ENCODE data around the gene HOXA3. TPM values are rescaled to one million over a fixed set of nuclear protein-coding genes. Genes with fewer than 3 reads are reported as not detected.
A peak's percentile ranks its signal among the peaks of the same experiment; 100 is the strongest.

The HOXA3 gene
- total RNA-seq, 1 donor from 2014 or later, result 3.9 TPM

DNA sequence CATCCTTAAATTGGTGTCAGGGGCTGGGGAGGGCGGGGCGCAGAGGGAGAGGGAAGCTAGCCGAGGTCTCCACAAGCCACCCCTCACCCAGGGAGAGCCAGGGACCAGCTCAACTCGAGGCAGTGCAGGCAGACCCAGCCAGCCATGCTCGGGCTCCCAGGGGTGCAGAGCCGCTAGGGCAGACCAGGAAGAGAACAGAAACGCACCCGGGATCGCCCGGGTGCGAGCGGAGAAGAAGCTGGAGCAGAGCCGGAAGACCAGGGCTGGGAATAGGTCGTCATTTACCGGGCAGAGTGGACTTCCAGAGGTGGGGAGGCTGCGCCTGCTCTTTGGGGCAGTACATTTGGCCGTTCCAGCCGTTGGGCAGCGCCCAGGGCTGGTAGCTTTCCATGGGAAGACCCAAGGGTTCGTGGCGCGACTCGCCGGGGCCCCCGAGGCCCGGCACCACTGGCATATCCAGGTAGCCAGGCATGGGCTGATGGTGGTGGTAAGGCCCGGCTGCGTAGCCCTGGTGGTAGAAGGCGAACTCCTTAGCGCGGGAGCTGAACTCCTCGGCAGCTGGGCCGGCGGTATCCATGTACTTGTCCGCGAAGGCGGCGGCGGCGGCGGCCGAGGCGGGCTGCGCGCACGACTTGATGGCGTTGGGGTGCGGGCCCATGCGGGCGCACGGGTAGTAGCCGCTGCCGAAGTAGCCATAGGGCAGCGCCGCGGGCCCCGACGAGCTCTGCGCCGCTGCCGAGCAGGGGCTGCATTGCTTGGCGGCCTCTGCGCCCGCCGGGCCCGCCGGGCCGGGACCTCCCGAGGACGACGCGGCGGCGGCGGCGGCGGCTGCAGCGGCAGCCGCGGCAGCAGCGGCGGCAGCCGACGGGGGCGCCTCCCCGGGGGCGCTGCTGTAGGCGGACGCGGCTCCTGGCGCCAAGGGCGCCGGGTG, 46.8 kb upstream of the HOXA3 start:
- TF ChIP-seq CTCF (IDR thresholded peaks at IDR 0.05), result no peak
- TF ChIP-seq POLR2AphosphoS5 (IDR thresholded peaks at IDR 0.05; ENCODE audit: insufficient read depth in 1 of 2, low read depth in 1 of 2), result peak in 1 of 2 donors; percentile 41
- Histone ChIP-seq H3K27me3 (peaks cover 11% of the 10 kb centered on the region), H3K4me3 (peak overlapping the region; percentile 88 to 91), H3K36me3 (no peaks in the 10 kb centered on the region), H3K27ac (peak overlapping the region; percentile 99), H3K9me3 (no peaks in the 10 kb centered on the region), H3K4me1 (peaks cover 29% of the 10 kb centered on the region)
- DNase-seq (ENCODE audit: extremely low spot score in 2 of 2), result peak in 1 of 2 donors; percentile 86
- intact Hi-C loops (cut with DNase I), result loop anchor here (10.0 kb wide), 1 partner anchor 576 kb away; no protein-coding TSS in a partner anchor

DNA sequence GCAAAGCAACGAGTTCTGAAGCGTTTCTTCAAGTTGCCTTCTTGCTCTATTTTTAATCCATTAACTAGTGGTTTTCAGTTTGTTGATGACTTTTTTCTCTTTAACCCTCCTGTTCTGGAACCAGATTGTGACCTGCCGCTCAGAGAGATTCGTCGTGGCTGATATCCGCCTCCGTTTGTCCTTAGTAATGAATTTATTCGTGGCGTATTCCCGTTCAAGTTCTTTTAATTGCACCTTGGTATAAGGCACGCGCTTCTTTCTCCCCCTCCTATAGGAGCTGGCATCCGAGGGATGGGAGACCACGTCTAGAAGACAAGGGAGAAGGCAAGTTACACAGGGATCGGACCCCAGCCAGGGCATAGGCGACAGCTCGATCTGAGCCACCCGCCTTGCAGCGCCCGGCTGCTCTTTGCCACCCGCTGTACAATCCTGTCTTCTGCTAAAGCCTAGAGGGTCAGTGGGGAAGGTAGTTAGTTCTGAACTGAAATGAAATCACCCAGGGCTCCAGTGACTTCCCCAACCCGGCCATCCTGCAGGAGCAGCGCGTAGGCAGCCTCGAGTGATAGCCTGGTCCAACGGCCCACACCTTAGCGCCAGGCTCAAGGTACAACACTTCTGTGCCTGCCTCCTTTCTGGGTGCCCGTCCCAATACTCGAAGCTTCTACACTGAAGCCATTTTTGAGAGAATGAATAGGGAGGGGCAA, 45.9 kb upstream of the HOXA3 start:
- no peaks in the 10 kb centered on the region for H3K36me3 ChIP-seq
- peaks cover 11% of the 10 kb centered on the region for H3K27me3 ChIP-seq
- peaks cover 23% of the 10 kb centered on the region for H3K4me1 ChIP-seq
- TF ChIP-seq POLR2A (IDR thresholded peaks at IDR 0.05) (no peak), POLR2AphosphoS5 (IDR thresholded peaks at IDR 0.05; ENCODE audit: insufficient read depth in 1 of 2, low read depth in 1 of 2) (peak in 1 of 2 donors; percentile 26)
- H3K4me3 ChIP-seq, result peak overlapping the region; percentile 88 to 91
- no peak for DNase-seq (ENCODE audit: extremely low spot score in 2 of 2)
- no peaks in the 10 kb centered on the region for H3K9me3 ChIP-seq
- H3K27ac ChIP-seq, result peak overlapping the region; percentile 99
- intact Hi-C loops (cut with DNase I), result loop anchor here (10.0 kb wide), 1 partner anchor 577 kb away; no protein-coding TSS in a partner anchor

DNA sequence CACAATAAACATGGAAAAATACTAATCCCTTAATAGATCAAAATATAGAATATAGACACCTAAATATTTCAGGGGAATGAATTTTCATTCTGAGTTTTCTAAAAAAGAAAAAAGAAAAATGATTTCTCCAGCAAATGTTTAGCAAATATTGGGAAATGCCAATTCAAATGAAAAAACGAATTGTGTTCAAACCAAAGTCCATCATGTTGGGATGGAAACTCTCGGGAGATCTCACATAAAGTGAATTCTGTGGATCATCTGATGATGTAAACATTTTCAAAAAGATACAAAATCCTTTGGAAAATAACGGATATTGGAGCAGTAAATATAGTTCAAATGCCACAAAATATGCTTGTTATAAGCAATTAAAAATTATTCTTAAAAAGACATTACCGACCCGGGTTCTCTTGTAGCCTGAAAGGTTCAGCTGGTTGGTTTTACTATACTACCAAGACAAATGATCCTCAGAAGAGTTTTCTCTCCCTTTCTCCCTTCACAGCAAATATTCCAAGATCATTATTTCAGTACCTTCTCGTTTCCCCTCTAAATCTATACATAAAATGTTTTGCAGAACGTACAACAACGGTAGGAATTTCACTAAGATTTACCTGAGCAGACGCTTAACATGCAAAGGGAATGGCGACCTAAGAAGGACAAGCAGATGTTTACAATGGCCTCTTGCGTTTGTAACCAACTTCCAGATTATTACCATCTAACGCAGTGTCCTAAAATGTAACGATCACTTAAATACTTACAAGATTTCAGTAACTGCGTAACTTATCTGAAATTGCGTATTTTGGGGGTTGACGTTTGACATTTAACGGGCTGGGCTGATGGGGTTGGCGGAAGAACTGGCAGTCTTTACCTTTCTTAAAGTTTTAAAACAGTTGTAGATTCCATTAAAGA, 45.0 kb upstream of the HOXA3 start:
- Histone ChIP-seq H3K4me1 (peaks cover 21% of the 10 kb centered on the region), H3K9me3 (no peaks in the 10 kb centered on the region), H3K36me3 (no peaks in the 10 kb centered on the region), H3K27me3 (peaks cover 11% of the 10 kb centered on the region), H3K27ac (peak overlapping the region; percentile 99), H3K4me3 (peak overlapping the region; percentile 88 to 91)
- no peak for DNase-seq (ENCODE audit: extremely low spot score in 2 of 2)
- TF ChIP-seq POLR2AphosphoS5 (IDR thresholded peaks at IDR 0.05; ENCODE audit: insufficient read depth in 1 of 2, low read depth in 1 of 2), result no peak
- no peak for TF ChIP-seq POLR2A (IDR thresholded peaks at IDR 0.05)
- no peak for TF ChIP-seq CTCF (IDR thresholded peaks at IDR 0.05)
- intact Hi-C loops (cut with DNase I), result loop anchor here (10.0 kb wide), 1 partner anchor 577 kb away; no protein-coding TSS in a partner anchor

- H3K36me3 ChIP-seq, result no peaks in the 10 kb centered on the region
- peaks cover 20% of the 10 kb centered on the region for H3K4me1 ChIP-seq
- intact Hi-C loops (cut with DNase I), result loop anchor here (10.0 kb wide), 1 partner anchor 578 kb away; no protein-coding TSS in a partner anchor
- peaks cover 11% of the 10 kb centered on the region for H3K27me3 ChIP-seq
- H3K27ac ChIP-seq, result peak overlapping the region; percentile 99
- TF ChIP-seq POLR2A (IDR thresholded peaks at IDR 0.05) (no peak), POLR2AphosphoS5 (IDR thresholded peaks at IDR 0.05; ENCODE audit: insufficient read depth in 1 of 2, low read depth in 1 of 2) (peak in 1 of 2 donors; percentile 55), CTCF (IDR thresholded peaks at IDR 0.05) (peak; percentile 48 to 82 (median 74))
- DNase-seq (ENCODE audit: extremely low spot score in 2 of 2), result no peak
- no peaks in the 10 kb centered on the region for H3K9me3 ChIP-seq
- H3K4me3 ChIP-seq, result peak overlapping the region; percentile 88 to 91
Measured at GRCh38 chr7:27196287-27196767, 43.9 kb upstream of the HOXA3 start.
